ENCODE results near the gene SLC17A5. TPM values are rescaled to one million over a fixed set of nuclear protein-coding genes. Genes with fewer than 3 reads are reported as not detected.

Gene SLC17A5
- total and polyA plus RNA-seq, 2 donors (not counting 3 experiments of a cell fraction or from before 2014, with no cell fraction given) = 15.2 to 18.7 TPM

DNA sequence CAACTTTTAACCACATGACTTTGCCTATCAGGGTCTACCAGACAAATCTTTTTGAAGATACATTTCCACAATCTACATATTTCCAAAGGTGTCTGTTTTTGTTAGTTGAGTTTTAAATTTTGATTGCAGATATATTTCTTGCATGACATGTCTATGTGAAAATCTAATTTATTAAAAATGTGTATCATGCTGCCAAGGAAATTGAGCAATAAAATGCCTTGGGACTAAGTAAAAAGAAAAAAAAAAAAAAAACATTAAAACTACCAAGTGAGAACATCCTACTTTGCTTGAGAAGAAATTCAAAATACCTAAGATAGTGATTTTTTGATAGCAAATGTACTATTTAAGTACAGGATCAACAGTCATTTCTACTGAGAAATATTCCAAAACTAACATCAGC, 17.7 kb downstream of the SLC17A5 start:
- dilution Hi-C loops (cut with MboI; ENCODE audit: extremely low pct_ligation_motif_present, low sequenced_read_pairs) = no loop called here
- H3K27me3 ChIP-seq (ENCODE audit: control insufficient read depth in 2 of 2, insufficient read depth in 2 of 2, low read length in 2 of 2) = no peaks in the 10 kb centered on the region
- no peak overlapping the region for H3K27ac ChIP-seq (ENCODE audit: insufficient read depth, low read depth, low read length)
- no peak for FAIRE-seq
- no peak overlapping the region for H3K9ac ChIP-seq (replicated peaks; ENCODE audit: extremely low read depth, insufficient read depth, low read length)
- no peaks in the 10 kb centered on the region for H4K20me1 ChIP-seq (replicated peaks; ENCODE audit: control insufficient read depth, extremely low read depth, insufficient read depth, low read length)
- H3K36me3 ChIP-seq (ENCODE audit: control insufficient read depth in 2 of 2, extremely low read depth in 1 of 2, insufficient read depth in 2 of 2, low read length in 2 of 2) = peaks cover 2% of the 10 kb centered on the region in 2 experiments
- no peak overlapping the region for H3K4me2 ChIP-seq (ENCODE audit: insufficient read depth, low read length)
- TF ChIP-seq MYC (IDR thresholded peaks at IDR 0.05; ENCODE audit: low read depth, low read length) (no peak), JUN (IDR thresholded peaks at IDR 0.05; ENCODE audit: borderline replicate concordance, insufficient read depth, insufficient read length, low read depth) (no peak), FOS (IDR thresholded peaks at IDR 0.05; ENCODE audit: borderline replicate concordance, insufficient read depth, low read length) (no peak)
- TF ChIP-seq, protein P1, sequence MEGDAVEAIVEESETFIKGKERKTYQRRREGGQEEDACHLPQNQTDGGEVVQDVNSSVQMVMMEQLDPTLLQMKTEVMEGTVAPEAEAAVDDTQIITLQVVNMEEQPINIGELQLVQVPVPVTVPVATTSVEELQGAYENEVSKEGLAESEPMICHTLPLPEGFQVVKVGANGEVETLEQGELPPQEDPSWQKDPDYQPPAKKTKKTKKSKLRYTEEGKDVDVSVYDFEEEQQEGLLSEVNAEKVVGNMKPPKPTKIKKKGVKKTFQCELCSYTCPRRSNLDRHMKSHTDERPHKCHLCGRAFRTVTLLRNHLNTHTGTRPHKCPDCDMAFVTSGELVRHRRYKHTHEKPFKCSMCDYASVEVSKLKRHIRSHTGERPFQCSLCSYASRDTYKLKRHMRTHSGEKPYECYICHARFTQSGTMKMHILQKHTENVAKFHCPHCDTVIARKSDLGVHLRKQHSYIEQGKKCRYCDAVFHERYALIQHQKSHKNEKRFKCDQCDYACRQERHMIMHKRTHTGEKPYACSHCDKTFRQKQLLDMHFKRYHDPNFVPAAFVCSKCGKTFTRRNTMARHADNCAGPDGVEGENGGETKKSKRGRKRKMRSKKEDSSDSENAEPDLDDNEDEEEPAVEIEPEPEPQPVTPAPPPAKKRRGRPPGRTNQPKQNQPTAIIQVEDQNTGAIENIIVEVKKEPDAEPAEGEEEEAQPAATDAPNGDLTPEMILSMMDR (IDR thresholded peaks at IDR 0.05; ENCODE audit: extremely low read depth in 1 of 2, insufficient read depth in 1 of 2, low read depth in 1 of 2, low read length in 2 of 2) = no peak
- no TSS peak for BruUV-seq (replicated peaks)
- DNase-seq (ENCODE audit: low read depth, low spot score) = no peak
- H3K79me2 ChIP-seq (ENCODE audit: control insufficient read depth, insufficient read depth, low read length) = no peaks in the 10 kb centered on the region
- no peaks in the 10 kb centered on the region for H3K4me1 ChIP-seq (ENCODE audit: control insufficient read depth, extremely low read depth, insufficient read depth, low read length)
- no peaks in the 10 kb centered on the region for H3K9me1 ChIP-seq (replicated peaks; ENCODE audit: control insufficient read depth, extremely low read depth, insufficient read depth, low read length)
- ChIA-PET CTCF (no interaction called here), POLR2A (no interaction called here)
- no peak overlapping the region for H3K4me3 ChIP-seq (replicated peaks in 1 of 3; ENCODE audit: insufficient read depth in 1 of 3, low read depth in 1 of 3, low read length in 3 of 3)
- H3K9me3 ChIP-seq (replicated peaks; ENCODE audit: control insufficient read depth, insufficient read depth, low read length) = no peaks in the 10 kb centered on the region
- intact Hi-C loops (cut with micrococcal nuclease) = no loop called here
- H2AFZ ChIP-seq (ENCODE audit: low read depth, low read length) = no peak overlapping the region

DNA sequence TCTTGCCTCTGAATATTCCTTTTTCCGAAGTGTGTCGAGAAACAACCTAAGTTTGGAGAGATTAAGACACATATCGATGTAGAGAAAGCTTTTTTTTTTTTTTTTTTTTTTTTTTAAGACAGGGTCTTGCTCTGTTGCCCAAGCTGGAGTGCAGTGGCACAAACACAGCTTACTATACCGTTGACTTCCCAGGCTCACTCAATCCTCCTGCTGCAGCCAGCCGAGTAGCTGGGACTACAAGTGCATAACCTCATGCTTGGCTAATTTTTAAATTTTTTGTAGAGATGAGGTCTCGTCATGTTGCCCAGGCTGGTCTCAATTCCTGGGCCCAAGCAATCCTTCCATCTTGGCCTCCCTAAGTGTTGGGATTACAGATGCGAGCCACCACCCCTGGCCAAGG, 21.4 kb downstream of the SLC17A5 start:
- H3K9ac ChIP-seq (replicated peaks; ENCODE audit: extremely low read depth, insufficient read depth, low read length) = no peak overlapping the region
- ChIA-PET POLR2A (interaction anchor here (0.7 kb wide), 2 partner anchors 32 to 111 kb away, joined by 3 read pairs; no protein-coding TSS in a partner anchor), CTCF (interaction anchor here (1.1 to 1.9 kb wide), 5 partner anchors 12 to 100 kb away, joined by 3 to 9 read pairs (median 5); partner anchors contain the start of gene SLC17A5)
- H4K20me1 ChIP-seq (replicated peaks; ENCODE audit: control insufficient read depth, extremely low read depth, insufficient read depth, low read length) = no peaks in the 10 kb centered on the region
- FAIRE-seq = no peak
- H2AFZ ChIP-seq (ENCODE audit: low read depth, low read length) = no peak overlapping the region
- H3K4me3 ChIP-seq (replicated peaks in 1 of 3; ENCODE audit: insufficient read depth in 1 of 3, low read depth in 1 of 3, low read length in 3 of 3) = no peak overlapping the region
- H3K4me1 ChIP-seq (ENCODE audit: control insufficient read depth, extremely low read depth, insufficient read depth, low read length) = no peaks in the 10 kb centered on the region
- TF ChIP-seq FOS (IDR thresholded peaks at IDR 0.05; ENCODE audit: borderline replicate concordance, insufficient read depth, low read length) (no peak), MYC (IDR thresholded peaks at IDR 0.05; ENCODE audit: low read depth, low read length) (no peak), POLR2A (IDR thresholded peaks at IDR 0.05; ENCODE audit: low read depth, low read length) (no peak), EZH2 (IDR thresholded peaks at IDR 0.05; ENCODE audit: borderline replicate concordance, low read depth, low read length, severe bottlenecking) (no peak), GATA2 (IDR thresholded peaks at IDR 0.05; ENCODE audit: insufficient read depth, insufficient read length, low read depth, low read length) (no peak), JUN (IDR thresholded peaks at IDR 0.05; ENCODE audit: borderline replicate concordance, insufficient read depth, insufficient read length, low read depth) (no peak), POLR2AphosphoS5 (IDR thresholded peaks at IDR 0.05; ENCODE audit: insufficient read depth, low read depth, low read length) (no peak)
- TF ChIP-seq, protein P1 (IDR thresholded peaks at IDR 0.05; ENCODE audit: extremely low read depth in 1 of 2, insufficient read depth in 1 of 2, low read depth in 1 of 2, low read length in 2 of 2) = no peak
- TF ChIP-seq, protein P2, sequence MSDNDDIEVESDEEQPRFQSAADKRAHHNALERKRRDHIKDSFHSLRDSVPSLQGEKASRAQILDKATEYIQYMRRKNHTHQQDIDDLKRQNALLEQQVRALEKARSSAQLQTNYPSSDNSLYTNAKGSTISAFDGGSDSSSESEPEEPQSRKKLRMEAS (IDR thresholded peaks at IDR 0.05; ENCODE audit: insufficient read depth, insufficient read length) = no peak
- no peak overlapping the region for H3K27ac ChIP-seq (ENCODE audit: insufficient read depth, low read depth, low read length)
- H3K27me3 ChIP-seq (ENCODE audit: control insufficient read depth in 2 of 2, insufficient read depth in 2 of 2, low read length in 2 of 2) = no peaks in the 10 kb centered on the region
- no peak for DNase-seq (ENCODE audit: low read depth, low spot score)
- H3K9me3 ChIP-seq (replicated peaks; ENCODE audit: control insufficient read depth, insufficient read depth, low read length) = no peaks in the 10 kb centered on the region
- no TSS peak for BruUV-seq (replicated peaks)
- H3K4me2 ChIP-seq (ENCODE audit: insufficient read depth, low read length) = no peak overlapping the region
- H3K79me2 ChIP-seq (ENCODE audit: control insufficient read depth, insufficient read depth, low read length) = no peaks in the 10 kb centered on the region
- dilution Hi-C loops (cut with MboI; ENCODE audit: extremely low pct_ligation_motif_present, low sequenced_read_pairs) (no loop called here), intact Hi-C loops (cut with micrococcal nuclease) (no loop called here)
- H3K9me1 ChIP-seq (replicated peaks; ENCODE audit: control insufficient read depth, extremely low read depth, insufficient read depth, low read length) = no peaks in the 10 kb centered on the region
- peaks cover 0 to 2% of the 10 kb centered on the region in 2 experiments for H3K36me3 ChIP-seq (ENCODE audit: control insufficient read depth in 2 of 2, extremely low read depth in 1 of 2, insufficient read depth in 2 of 2, low read length in 2 of 2)
